SK-N-SH treated with all-trans-retinoic acid at 6 μM for 48 hours (cell line): ENCODE results near the gene PAXX.

ENCODE experiments used
- OSR1 ChIP-seq: fragments of 250-450 bp; sonication (Bioruptor Pico); IDR thresholded peaks from 2 replicates; pipeline ENCODE4 v1.8.0; 2022; ENCODE audit warnings: moderate library complexity, mild to moderate bottlenecking, inconsistent platforms
- PATZ1 ChIP-seq: fragments of 250-450 bp; sonication (Bioruptor Pico); IDR thresholded peaks from 2 replicates; pipeline ENCODE4 v1.8.0; 2020; ENCODE audit warnings: mild to moderate bottlenecking, moderate library complexity, borderline replicate concordance
- POU6F1 ChIP-seq: fragments of 250-450 bp; sonication (Bioruptor Pico); IDR thresholded peaks from 2 replicates; pipeline ENCODE4 v1.8.0; 2021; ENCODE audit warnings: low read depth, mild to moderate bottlenecking, moderate library complexity, borderline replicate concordance
- RARB ChIP-seq: fragments of 250-450 bp; sonication (Bioruptor Pico); IDR thresholded peaks from 2 replicates; pipeline ENCODE4 v1.8.0; 2021; ENCODE audit warnings: mild to moderate bottlenecking, moderate library complexity
- SNAI2 ChIP-seq: fragments of 250-450 bp; sonication (Bioruptor Pico); IDR thresholded peaks from 2 replicates; pipeline ENCODE4 v1.5.0; 2020; ENCODE audit warnings: mild to moderate bottlenecking, moderate library complexity
- TCF4 ChIP-seq: fragments of 250-450 bp; sonication (Bioruptor Pico); IDR thresholded peaks from 2 replicates; pipeline ENCODE4 v1.8.0; 2021; ENCODE audit warnings: mild to moderate bottlenecking, moderate library complexity, borderline replicate concordance
- TOX ChIP-seq: fragments of 250-450 bp; sonication (Bioruptor Pico); IDR thresholded peaks from 2 replicates; pipeline ENCODE4 v1.8.0; 2021; ENCODE audit warnings: mild to moderate bottlenecking, moderate library complexity, borderline replicate concordance
- TF ChIP-seq, protein P1 (sequence below): fragments of 250-450 bp; sonication (Bioruptor Pico); IDR thresholded peaks from 2 replicates; pipeline ENCODE4 v1.5.1; 2020; ENCODE audit warnings: low read depth, mild to moderate bottlenecking, moderate library complexity

- TF ChIP-seq RARB (CRISPR knock-in tag) (no peak), POU6F1 (no peak), PATZ1 (CRISPR knock-in tag) (no peak), OSR1 (CRISPR knock-in tag) (no peak), TCF4 (CRISPR knock-in tag) (no peak), SNAI2 (CRISPR knock-in tag) (no peak), TOX (no peak)
- TF ChIP-seq, protein P1, sequence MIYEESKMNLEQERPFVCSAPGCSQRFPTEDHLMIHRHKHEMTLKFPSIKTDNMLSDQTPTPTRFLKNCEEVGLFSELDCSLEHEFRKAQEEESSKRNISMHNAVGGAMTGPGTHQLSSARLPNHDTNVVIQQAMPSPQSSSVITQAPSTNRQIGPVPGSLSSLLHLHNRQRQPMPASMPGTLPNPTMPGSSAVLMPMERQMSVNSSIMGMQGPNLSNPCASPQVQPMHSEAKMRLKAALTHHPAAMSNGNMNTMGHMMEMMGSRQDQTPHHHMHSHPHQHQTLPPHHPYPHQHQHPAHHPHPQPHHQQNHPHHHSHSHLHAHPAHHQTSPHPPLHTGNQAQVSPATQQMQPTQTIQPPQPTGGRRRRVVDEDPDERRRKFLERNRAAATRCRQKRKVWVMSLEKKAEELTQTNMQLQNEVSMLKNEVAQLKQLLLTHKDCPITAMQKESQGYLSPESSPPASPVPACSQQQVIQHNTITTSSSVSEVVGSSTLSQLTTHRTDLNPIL (CRISPR knock-in tag) = no peak
Measured at GRCh38 chr9:136961279-136962065, 30.8 kb upstream of the PAXX start.
